Gastrocnemius medialis (tissue), 4 donors: ENCODE data around the gene MC5R. TPM values are rescaled to one million over a fixed set of nuclear protein-coding genes. Genes with fewer than 3 reads are reported as not detected.

Experiments used
- ATAC-seq, 2 donors: fragments of 150-250 bp; one replicate each; pipeline ENCODE4 v1.9.1; 2016
- DNase-seq, 2 donors: peaks; one replicate each; pipeline ENCODE4 v3.0.0-alpha.2; 2019
- H3K27ac ChIP-seq, 4 donors: fragments of 200-600 bp; sonication (generic); 1 replicate in 1 of 4; 2 replicates in 3 of 4; pipeline ENCODE4 v1.5.1; 2016 to 2018; ENCODE audit warnings: mild to moderate bottlenecking in 2 of 4, moderate library complexity in 1 of 4
- H3K27me3 ChIP-seq, 3 donors: fragments of 200-600 bp; sonication (generic) in 2 of 3; 1 replicate in 1 of 3; 2 replicates in 2 of 3; pipeline versions ENCODE4 v1.5.1 to v1.6.0; 2016 to 2019; ENCODE audit warnings: mild to moderate bottlenecking in 1 of 3, moderate library complexity in 1 of 3
- H3K36me3 ChIP-seq, 2 donors: fragments of 200-600 bp; sonication (generic) in 1 of 2; one replicate each; pipeline ENCODE4 v1.5.1; 2017 to 2018
- H3K4me1 ChIP-seq, 2 donors: fragments of 200-600 bp; sonication (generic) in 1 of 2; one replicate each; pipeline ENCODE4 v1.5.1; 2016 to 2017; ENCODE audit warnings: mild to moderate bottlenecking in 2 of 2
- H3K4me3 ChIP-seq, 4 donors: fragments of 200-600 bp; sonication (generic) in 3 of 4; 1 replicate in 1 of 4; 2 replicates in 3 of 4; pipeline ENCODE4 v1.5.1; 2016 to 2019; ENCODE audit warnings: mild to moderate bottlenecking in 2 of 4
- H3K9me3 ChIP-seq, 3 donors: fragments of 200-600 bp; sonication (generic) in 2 of 3; 1 replicate in 1 of 3; 2 replicates in 2 of 3; pipeline ENCODE4 v1.5.1; 2016 to 2019
- CTCF ChIP-seq, 5 experiments: fragments of 450-650 bp in 3 of 5; fragments of 200-600 bp in 2 of 5; sonication (generic) in 2 of 5; IDR thresholded peaks in 4 of 5; conservative IDR thresholded peaks in 1 of 5; 1 replicate in 4 of 5; 2 replicates in 1 of 5; pipeline ENCODE4 v1.5.1; 2016 to 2019; ENCODE audit warnings: antibody characterized with exemption in 5 of 5, mild to moderate bottlenecking in 3 of 5, moderate library complexity in 3 of 5
- POLR2A ChIP-seq, 2 donors: fragments of 450-650 bp; IDR thresholded peaks; one replicate each; pipeline ENCODE4 v1.6.1; 2017; ENCODE audit warnings: antibody characterized with exemption in 2 of 2, mild to moderate bottlenecking in 2 of 2, moderate library complexity in 2 of 2
- in situ Hi-C, 4 donors: fragments of 200-750 bp; cut with MboI; loops; one replicate each; pipeline versions ENCODE4 v1.15.0 to v1.8.0; 2017; ENCODE audit warnings: low sequenced_read_pairs in 4 of 4
- intact Hi-C: fragments of 100-400 bp; cut with DNase I; formaldehyde crosslinking; loops from one replicate; pipeline ENCODE4 v1.15.1; 2023; ENCODE audit warnings: low total_unique reads
- total RNA-seq, 4 donors: library from RNA; depleted of rRNA; stranded (reverse); fragments of >200 nt; gene quantifications; one replicate each; pipeline versions ENCODE4 v1.1.0 to v1.2.3, GENCODE V29; 2016

MC5R gene
- total RNA-seq, 4 donors from 2014 or later: not detected

- in situ Hi-C loops: loop anchor here in 3 of 4 donors (25.0 kb wide), 3 partner anchors 258 to 583 kb away; no protein-coding TSS in a partner anchor
Measured at GRCh38 chr18:13804305-13804704, 19.6 kb upstream of the MC5R start.

DNA sequence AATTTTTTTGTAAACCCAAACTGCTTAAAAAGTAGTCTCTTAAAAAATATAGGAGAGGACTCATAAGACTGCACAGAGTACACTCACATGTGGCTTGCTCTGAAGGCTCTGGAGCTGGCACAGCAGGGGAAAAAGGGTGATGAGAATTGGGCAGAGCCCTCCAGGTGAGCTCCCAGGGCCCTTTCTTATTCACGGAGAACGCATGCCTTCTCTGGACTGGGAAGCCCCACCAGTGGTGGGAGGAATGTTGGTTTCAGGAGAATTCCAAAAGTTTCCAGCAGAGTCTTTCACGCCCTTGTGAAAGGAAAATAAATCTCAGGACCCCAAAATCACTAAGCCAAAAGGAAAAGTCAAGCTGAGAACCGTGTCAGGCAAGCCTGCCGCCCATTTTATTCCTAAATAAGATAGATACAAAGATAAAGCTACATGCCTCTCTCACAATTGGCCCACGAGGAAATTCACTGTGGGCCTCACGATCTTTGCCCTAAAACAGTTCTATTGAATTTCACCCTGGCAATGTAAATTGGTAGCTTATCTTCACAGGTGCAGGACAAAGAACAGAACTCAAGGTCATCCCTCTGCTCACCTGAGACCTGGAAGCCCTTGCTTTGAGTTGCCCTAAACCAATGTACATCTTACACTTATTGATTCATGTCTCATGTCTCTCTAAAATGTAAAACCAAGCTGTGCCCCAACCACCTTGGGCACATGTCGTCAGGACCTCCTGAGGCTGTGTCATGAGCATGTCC, 15.5 kb upstream of the MC5R start:
- ATAC-seq (no peak), DNase-seq (no peak)
- H3K4me3 ChIP-seq: no peak overlapping the region
- no peaks in the 10 kb centered on the region for H3K27me3 ChIP-seq
- intact Hi-C loops (loop anchor here (10.0 kb wide), 1 partner anchor 254 kb away; no protein-coding TSS in a partner anchor), in situ Hi-C loops (loop anchor here in 3 of 4 donors (25.0 kb wide), 3 partner anchors 254 to 579 kb away; no protein-coding TSS in a partner anchor)
- no peak overlapping the region for H3K27ac ChIP-seq
- no peaks in the 10 kb centered on the region for H3K4me1 ChIP-seq
- TF ChIP-seq CTCF (IDR thresholded peaks at IDR 0.05 in 4 of 5, conservative IDR thresholded peaks at IDR 0.05 in 1 of 5) (no peak), POLR2A (IDR thresholded peaks at IDR 0.05) (no peak)
- no peaks in the 10 kb centered on the region for H3K36me3 ChIP-seq
- no peaks in the 10 kb centered on the region for H3K9me3 ChIP-seq

More at GRCh38 chr18:13804305-13804704, 19.6 kb upstream of the MC5R start:
- intact Hi-C loops: loop anchor here (10.0 kb wide), 1 partner anchor 250 kb away; no protein-coding TSS in a partner anchor
- no peak for ATAC-seq
- peaks cover 0 to 3% (median 0%) of the 10 kb centered on the region in 3 donors for H3K27me3 ChIP-seq
- no peaks in the 10 kb centered on the region for H3K9me3 ChIP-seq
- no peak overlapping the region for H3K4me3 ChIP-seq
- H3K36me3 ChIP-seq: no peaks in the 10 kb centered on the region
- no peak overlapping the region for H3K27ac ChIP-seq
- H3K4me1 ChIP-seq: no peaks in the 10 kb centered on the region
- TF ChIP-seq CTCF (IDR thresholded peaks at IDR 0.05 in 4 of 5, conservative IDR thresholded peaks at IDR 0.05 in 1 of 5) (no peak), POLR2A (IDR thresholded peaks at IDR 0.05) (no peak)
- no peak for DNase-seq

DNA sequence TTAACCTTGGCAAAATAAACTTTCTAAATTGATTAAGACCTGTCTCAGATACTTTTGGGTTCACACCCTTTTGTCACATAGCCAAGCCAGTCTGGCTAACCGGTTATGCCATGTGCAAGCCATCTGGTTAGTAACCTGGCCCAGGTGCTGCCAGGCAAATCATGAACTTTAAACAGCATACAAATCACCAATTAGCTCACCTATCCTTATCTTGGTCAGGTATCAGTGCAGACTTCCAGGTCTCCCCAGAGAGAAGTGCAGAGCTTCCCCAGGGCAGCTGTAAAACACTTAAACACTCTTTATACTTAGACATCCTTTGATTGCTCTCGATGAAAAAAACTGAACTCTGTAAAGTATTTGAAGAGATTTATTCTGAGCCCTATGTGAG, 14.9 kb upstream of the MC5R start:
- H3K4me3 ChIP-seq: no peak overlapping the region
- no peak overlapping the region for H3K27ac ChIP-seq
- ATAC-seq (no peak), DNase-seq (no peak)
- no peaks in the 10 kb centered on the region for H3K9me3 ChIP-seq
- intact Hi-C loops: loop anchor here (10.0 kb wide), 1 partner anchor 254 kb away; no protein-coding TSS in a partner anchor
- in situ Hi-C loops: loop anchor here in 3 of 4 donors (25.0 kb wide), 3 partner anchors 253 to 578 kb away; no protein-coding TSS in a partner anchor
- H3K4me1 ChIP-seq: no peaks in the 10 kb centered on the region
- no peaks in the 10 kb centered on the region for H3K36me3 ChIP-seq
- no peaks in the 10 kb centered on the region for H3K27me3 ChIP-seq
- TF ChIP-seq CTCF (IDR thresholded peaks at IDR 0.05 in 4 of 5, conservative IDR thresholded peaks at IDR 0.05 in 1 of 5) (no peak), POLR2A (IDR thresholded peaks at IDR 0.05) (no peak)

GRCh38 chr18:13809531-13810255, 14.3 kb upstream of the MC5R start:
- Histone ChIP-seq H3K4me3 (no peak overlapping the region), H3K27ac (no peak overlapping the region), H3K9me3 (no peaks in the 10 kb centered on the region), H3K36me3 (no peaks in the 10 kb centered on the region), H3K27me3 (no peaks in the 10 kb centered on the region), H3K4me1 (no peaks in the 10 kb centered on the region)
- intact Hi-C loops: loop anchor here (10.0 kb wide), 2 partner anchors 255 to 595 kb away; partner anchors contain the start of gene LDLRAD4
- in situ Hi-C loops: loop anchor here in 3 of 4 donors (25.0 kb wide), 3 partner anchors 253 to 578 kb away; no protein-coding TSS in a partner anchor
- ATAC-seq (no peak), DNase-seq (no peak)
- TF ChIP-seq CTCF (IDR thresholded peaks at IDR 0.05 in 4 of 5, conservative IDR thresholded peaks at IDR 0.05 in 1 of 5) (no peak), POLR2A (IDR thresholded peaks at IDR 0.05) (no peak)
